Sigmoid colon (tissue), 7 donors: ENCODE data around the gene RUNX2. TPM values are rescaled to one million over a fixed set of nuclear protein-coding genes. Genes with fewer than 3 reads are reported as not detected.

Source experiments
- DNase-seq: peaks from one replicate; pipeline ENCODE4 v3.0.0-alpha.2; 2019
- H3K27ac ChIP-seq, 4 donors: fragments of 200-600 bp; sonication (generic); one replicate each; pipeline ENCODE4 v1.5.1; 2016 to 2019; ENCODE audit warnings: mild to moderate bottlenecking in 1 of 4
- H3K27me3 ChIP-seq, 3 donors: fragments of 200-600 bp; sonication (generic); one replicate each; pipeline ENCODE4 v1.5.1; 2019; ENCODE audit warnings: mild to moderate bottlenecking in 1 of 3
- H3K36me3 ChIP-seq, 4 donors: fragments of 200-600 bp; sonication (generic); one replicate each; pipeline ENCODE4 v1.5.1; 2016 to 2019
- H3K4me1 ChIP-seq, 4 donors: fragments of 200-600 bp; sonication (generic); one replicate each; pipeline ENCODE4 v1.5.1; 2017 to 2019
- H3K4me3 ChIP-seq, 4 donors: fragments of 200-600 bp; sonication (generic); one replicate each; pipeline ENCODE4 v1.5.1; 2017 to 2019; ENCODE audit warnings: mild to moderate bottlenecking in 2 of 4, moderate library complexity in 1 of 4
- H3K9me3 ChIP-seq, 4 donors: fragments of 200-600 bp in 3 of 4; sonication (generic) in 3 of 4; one replicate each; pipeline versions ENCODE4 v1.5.1 to v1.6.1; 2013 to 2019
- CTCF ChIP-seq, 4 experiments: fragments of 450-650 bp in 3 of 4; fragments of 200-600 bp in 1 of 4; IDR thresholded peaks; one replicate each; pipeline ENCODE4 v1.5.1; 2016 to 2019; ENCODE audit warnings: antibody characterized with exemption in 4 of 4, mild to moderate bottlenecking in 3 of 4, moderate library complexity in 2 of 4
- EP300 ChIP-seq, 4 donors: sonication (generic); formaldehyde crosslinking; IDR thresholded peaks; one replicate each; pipeline ENCODE4 v1.6.1; 2017; ENCODE audit warnings: antibody characterized with exemption in 4 of 4
- POLR2A ChIP-seq, 2 donors: fragments of 450-650 bp; IDR thresholded peaks; one replicate each; pipeline ENCODE4 v1.6.1; 2016; ENCODE audit warnings: antibody characterized with exemption in 2 of 2, mild to moderate bottlenecking in 2 of 2, moderate library complexity in 2 of 2
- POLR2AphosphoS5 ChIP-seq, 4 donors: sonication (generic); formaldehyde crosslinking; IDR thresholded peaks; one replicate each; pipeline ENCODE4 v1.6.1; 2017; ENCODE audit warnings: antibody characterized with exemption in 4 of 4
- WGBS, 2 donors: extraction: QIAGEN DNeasy Blood & Tissue Kit; methylation state at CpG; one replicate each; pipeline ENCODE4 v1.1.7; 2013; 5-methylcytosine and 5-hydroxymethylcytosine counted together
- intact Hi-C: fragments of 100-400 bp; cut with DNase I; formaldehyde crosslinking; loops from one replicate; pipeline ENCODE4 v1.15.1; 2023
- polyA plus RNA-seq, 3 donors: library from polyadenylated mRNA; stranded (reverse); fragments of 200-250 nt; gene quantifications; one replicate each; pipeline ENCODE4 v1.2.3, GENCODE V29; 2013
- total RNA-seq, 4 donors: library from RNA; depleted of rRNA; stranded (reverse); fragments of >200 nt; gene quantifications; one replicate each; pipeline ENCODE4 v1.1.0, GENCODE V29; 2016
- donor health status: healthy with polysubstance abuse.
- donor health status: Bipolar disorder and iron deficiency.
- donor health status: healthy.

The RUNX2 gene
- total and polyA plus RNA-seq, 7 donors: 0.92 to 4.7 (median 2.9) TPM

- WGBS, 2 donors: 93 to 94% methylated on average over 2 of the region's 2 CpGs
These were observed 165.6 kb downstream of the RUNX2 start for GRCh38 chr6:45493761-45494160.

DNA sequence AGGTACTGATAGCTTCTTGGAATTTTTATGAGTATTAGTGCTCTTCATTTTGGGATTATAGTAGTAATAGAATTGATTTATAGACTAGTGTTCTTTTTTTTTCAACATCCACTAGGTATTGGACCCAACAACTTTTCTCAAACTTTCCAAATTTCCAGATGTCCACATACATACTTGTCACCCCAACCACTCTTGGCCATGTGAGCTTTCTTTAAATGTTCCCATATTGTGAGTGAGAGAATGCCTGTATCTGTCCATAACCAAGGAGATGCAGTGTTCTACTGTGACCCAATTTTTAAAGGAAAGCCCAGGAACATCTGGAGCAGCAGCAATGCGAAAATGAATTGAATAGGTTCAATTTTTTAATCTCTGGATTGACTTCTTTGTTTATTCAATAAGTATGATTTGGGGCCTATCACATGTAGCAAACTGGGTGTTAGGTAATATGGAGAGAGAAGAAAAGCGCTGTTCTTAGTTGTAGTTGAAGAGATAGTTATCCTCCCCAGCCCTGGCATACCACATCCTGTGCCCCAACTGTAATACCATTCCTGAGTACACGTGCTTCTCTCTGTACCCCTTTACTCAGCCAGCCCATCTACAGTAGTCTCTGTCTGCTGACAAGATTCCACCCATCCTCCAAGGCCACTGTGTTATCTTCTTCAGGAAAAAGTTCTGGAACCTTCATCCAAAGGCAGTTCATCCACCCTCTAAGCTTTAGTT lies 166.4 kb downstream of the RUNX2 start:
- WGBS, 2 donors: 69 to 86% methylated on average over 3 of the region's 3 CpGs
- H3K36me3 ChIP-seq: no peaks in the 10 kb centered on the region
- intact Hi-C loops: no loop called here
- no peaks in the 10 kb centered on the region for H3K9me3 ChIP-seq
- H3K27me3 ChIP-seq: no peaks in the 10 kb centered on the region
- no peak for DNase-seq
- TF ChIP-seq EP300 (IDR thresholded peaks at IDR 0.05): no peak
- no peak for TF ChIP-seq POLR2AphosphoS5 (IDR thresholded peaks at IDR 0.05)
- no peak for TF ChIP-seq POLR2A (IDR thresholded peaks at IDR 0.05)
- TF ChIP-seq CTCF (IDR thresholded peaks at IDR 0.05): no peak
- H3K4me3 ChIP-seq: no peak overlapping the region
- no peak overlapping the region for H3K27ac ChIP-seq
- H3K4me1 ChIP-seq: peaks cover 0 to 7% (median 0%) of the 10 kb centered on the region in 4 donors

More at GRCh38 chr6:45493761-45494160, 165.6 kb downstream of the RUNX2 start:
- Histone ChIP-seq H3K4me3 (no peak overlapping the region), H3K36me3 (no peaks in the 10 kb centered on the region), H3K27me3 (no peaks in the 10 kb centered on the region), H3K9me3 (no peaks in the 10 kb centered on the region), H3K27ac (no peak overlapping the region), H3K4me1 (peaks cover 0 to 6% (median 0%) of the 10 kb centered on the region in 4 donors)
- intact Hi-C loops: no loop called here
- DNase-seq: no peak
- TF ChIP-seq POLR2AphosphoS5 (IDR thresholded peaks at IDR 0.05): no peak
- TF ChIP-seq CTCF (IDR thresholded peaks at IDR 0.05): no peak
- TF ChIP-seq EP300 (IDR thresholded peaks at IDR 0.05): no peak
- no peak for TF ChIP-seq POLR2A (IDR thresholded peaks at IDR 0.05)

DNA sequence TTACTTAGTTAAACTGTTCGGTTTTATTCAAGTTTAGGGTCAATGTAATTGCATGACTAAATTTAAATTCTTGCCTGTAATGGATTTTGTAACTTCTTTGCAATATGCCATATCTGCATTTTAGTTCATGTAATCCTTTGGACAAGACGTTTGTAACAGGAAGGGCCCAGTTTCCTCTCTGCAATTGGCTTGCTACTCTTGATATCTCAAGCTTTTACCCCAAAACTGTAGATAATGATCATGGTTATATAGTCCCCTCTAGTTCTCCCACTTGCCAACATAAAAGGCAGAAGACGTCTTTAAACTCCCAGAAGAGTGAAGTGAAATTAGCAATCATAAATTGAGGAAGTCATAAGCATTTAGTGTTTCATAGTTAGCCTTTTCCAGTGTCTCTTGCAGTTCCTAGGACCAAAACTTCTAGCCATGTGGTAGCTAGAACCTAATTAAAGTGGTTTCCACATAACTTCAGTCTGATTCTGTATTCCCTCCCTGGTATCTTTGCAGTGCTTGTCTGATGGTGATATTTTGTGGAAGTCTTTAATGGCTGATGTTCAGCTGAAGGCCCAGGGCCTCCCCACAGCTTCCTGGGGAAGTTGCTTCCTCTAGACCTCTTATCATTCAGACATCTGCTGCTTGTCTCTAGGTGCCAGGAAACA lies 167.4 kb downstream of the RUNX2 start:
- Histone ChIP-seq H3K9me3 (no peaks in the 10 kb centered on the region), H3K36me3 (no peaks in the 10 kb centered on the region), H3K4me3 (no peak overlapping the region), H3K27me3 (no peaks in the 10 kb centered on the region), H3K4me1 (peaks cover 0 to 7% (median 0%) of the 10 kb centered on the region in 4 donors), H3K27ac (no peak overlapping the region)
- WGBS, 2 donors: 56 to 75% methylated on average over 3 of the region's 3 CpGs
- no peak for DNase-seq
- intact Hi-C loops: no loop called here
- TF ChIP-seq CTCF (IDR thresholded peaks at IDR 0.05) (no peak), POLR2AphosphoS5 (IDR thresholded peaks at IDR 0.05) (no peak), POLR2A (IDR thresholded peaks at IDR 0.05) (no peak), EP300 (IDR thresholded peaks at IDR 0.05) (no peak)

- no peak overlapping the region for H3K4me3 ChIP-seq
- TF ChIP-seq CTCF (IDR thresholded peaks at IDR 0.05) (no peak), POLR2A (IDR thresholded peaks at IDR 0.05) (no peak), EP300 (IDR thresholded peaks at IDR 0.05) (no peak), POLR2AphosphoS5 (IDR thresholded peaks at IDR 0.05) (no peak)
- H3K9me3 ChIP-seq: no peaks in the 10 kb centered on the region
- no peak for DNase-seq
- H3K36me3 ChIP-seq: no peaks in the 10 kb centered on the region
- no peaks in the 10 kb centered on the region for H3K27me3 ChIP-seq
- 62 to 87% methylated on average over 6 of the region's 6 CpGs for WGBS, 2 donors
- intact Hi-C loops: no loop called here
- H3K4me1 ChIP-seq: peaks cover 0 to 7% (median 0%) of the 10 kb centered on the region in 4 donors
- H3K27ac ChIP-seq: no peak overlapping the region
These were observed 167.9 kb downstream of the RUNX2 start for GRCh38 chr6:45496085-45496433.
